HEK293 (cell line): Measurements from ENCODE around the gene MVB12A.

Experiments used
- BCL11A ChIP-seq: fragments of 450-650 bp; formaldehyde crosslinking; IDR thresholded peaks from 2 replicates; pipeline ENCODE4 v1.5.1; 2016; ENCODE audit warnings: low read depth, missing biosample characterization, missing genetic modification characterization
- GLIS1 ChIP-seq: fragments of 450-650 bp; formaldehyde crosslinking; IDR thresholded peaks from 2 replicates; pipeline ENCODE4 v1.5.1; 2016; ENCODE audit warnings: missing biosample characterization, missing genetic modification characterization
- KLF8 ChIP-seq: fragments of 450-650 bp; formaldehyde crosslinking; IDR thresholded peaks from 2 replicates; pipeline ENCODE4 v1.5.1; 2016; ENCODE audit warnings: missing biosample characterization, missing genetic modification characterization
- OVOL3 ChIP-seq: fragments of 450-650 bp; formaldehyde crosslinking; IDR thresholded peaks from 2 replicates; pipeline ENCODE4 v1.5.1; 2016; ENCODE audit warnings: missing biosample characterization, missing genetic modification characterization
- SP3 ChIP-seq: fragments of 450-650 bp; formaldehyde crosslinking; IDR thresholded peaks from 2 replicates; pipeline ENCODE4 v1.5.1; 2016; ENCODE audit warnings: missing biosample characterization, missing genetic modification characterization
- WT1 ChIP-seq: fragments of 450-650 bp; formaldehyde crosslinking; IDR thresholded peaks from 2 replicates; pipeline ENCODE4 v1.5.1; 2016; ENCODE audit warnings: missing biosample characterization, missing genetic modification characterization
- YY1 ChIP-seq: fragments of 450-650 bp; formaldehyde crosslinking; IDR thresholded peaks from 2 replicates; pipeline ENCODE4 v1.5.1; 2018; ENCODE audit warnings: missing biosample characterization, missing genetic modification characterization
- ZBTB17 ChIP-seq: fragments of 450-650 bp; formaldehyde crosslinking; IDR thresholded peaks from 2 replicates; pipeline ENCODE4 v1.5.1; 2016; ENCODE audit warnings: missing biosample characterization, missing genetic modification characterization
- ZBTB7A ChIP-seq: fragments of 450-650 bp; formaldehyde crosslinking; IDR thresholded peaks from 2 replicates; pipeline ENCODE4 v1.5.1; 2016; ENCODE audit warnings: low read depth, missing biosample characterization, missing genetic modification characterization
- ZBTB8A ChIP-seq: fragments of 450-650 bp; formaldehyde crosslinking; IDR thresholded peaks from 2 replicates; pipeline ENCODE4 v1.5.1; 2016; ENCODE audit warnings: missing biosample characterization, missing genetic modification characterization
- ZFHX2 ChIP-seq: fragments of 450-650 bp; formaldehyde crosslinking; conservative IDR thresholded peaks from 2 replicates; pipeline ENCODE4 v1.5.1; 2016; ENCODE audit warnings: missing biosample characterization, missing genetic modification characterization
- ZFP41 ChIP-seq: fragments of 450-650 bp; formaldehyde crosslinking; IDR thresholded peaks from 2 replicates; pipeline ENCODE4 v1.5.1; 2016; ENCODE audit warnings: missing biosample characterization, missing genetic modification characterization, borderline replicate concordance
- ZFP69B ChIP-seq: fragments of 450-650 bp; formaldehyde crosslinking; IDR thresholded peaks from 2 replicates; pipeline ENCODE4 v1.5.1; 2016; ENCODE audit warnings: missing biosample characterization, missing genetic modification characterization
- ZNF324 ChIP-seq: fragments of 450-650 bp; formaldehyde crosslinking; IDR thresholded peaks from 2 replicates; pipeline ENCODE4 v1.5.1; 2016; ENCODE audit warnings: missing biosample characterization, missing genetic modification characterization
- ZNF341 ChIP-seq: fragments of 450-650 bp; formaldehyde crosslinking; IDR thresholded peaks from 2 replicates; pipeline ENCODE4; 2016; ENCODE audit warnings: low read depth, missing biosample characterization, missing genetic modification characterization
- ZNF433 ChIP-seq: fragments of 450-650 bp; formaldehyde crosslinking; IDR thresholded peaks from 2 replicates; pipeline ENCODE4 v1.5.1; 2016; ENCODE audit warnings: missing biosample characterization, missing genetic modification characterization, low read depth
- ZNF596 ChIP-seq: fragments of 450-650 bp; IDR thresholded peaks from 2 replicates; pipeline ENCODE4 v1.5.0; 2018; ENCODE audit warnings: missing biosample characterization, mild to moderate bottlenecking, missing genetic modification characterization, moderate library complexity
- ZNF660 ChIP-seq: fragments of 450-650 bp; IDR thresholded peaks from 2 replicates; pipeline ENCODE4 v1.5.1; 2018; ENCODE audit warnings: missing biosample characterization, mild to moderate bottlenecking, missing genetic modification characterization
- ZNF664 ChIP-seq: fragments of 450-650 bp; formaldehyde crosslinking; IDR thresholded peaks from 2 replicates; pipeline ENCODE4 v1.5.1; 2016; ENCODE audit warnings: missing biosample characterization, missing genetic modification characterization
- ZNF777 ChIP-seq: fragments of 450-650 bp; formaldehyde crosslinking; IDR thresholded peaks from 2 replicates; pipeline ENCODE4 v1.5.1; 2017; ENCODE audit warnings: missing biosample characterization, missing genetic modification characterization, borderline replicate concordance
- TF ChIP-seq, protein P1 (sequence below): fragments of 450-650 bp; formaldehyde crosslinking; IDR thresholded peaks from 2 replicates; pipeline ENCODE4 v1.5.1; 2016; ENCODE audit warnings: missing biosample characterization, missing genetic modification characterization
- TF ChIP-seq, protein P2 (sequence below): fragments of 450-650 bp; formaldehyde crosslinking; IDR thresholded peaks from 2 replicates; pipeline ENCODE4 v1.5.1; 2016; ENCODE audit warnings: missing biosample characterization, missing genetic modification characterization
- TF ChIP-seq, protein P3 (sequence below): fragments of 450-650 bp; formaldehyde crosslinking; IDR thresholded peaks from 2 replicates; pipeline ENCODE4 v1.5.1; 2016; ENCODE audit warnings: missing biosample characterization, missing genetic modification characterization
- TF ChIP-seq, protein P4 (sequence below): fragments of 450-650 bp; formaldehyde crosslinking; IDR thresholded peaks from 2 replicates; pipeline ENCODE4; 2016; ENCODE audit warnings: missing biosample characterization, missing genetic modification characterization
- TF ChIP-seq, protein P5 (sequence below): fragments of 450-650 bp; formaldehyde crosslinking; IDR thresholded peaks from 2 replicates; pipeline ENCODE4 v1.5.1; 2017; ENCODE audit warnings: missing biosample characterization, missing genetic modification characterization
- TF ChIP-seq, protein P6 (sequence below): fragments of 450-650 bp; formaldehyde crosslinking; IDR thresholded peaks from 2 replicates; pipeline ENCODE4 v1.5.1; 2016; ENCODE audit warnings: missing biosample characterization, missing genetic modification characterization

Gene MVB12A

DNA sequence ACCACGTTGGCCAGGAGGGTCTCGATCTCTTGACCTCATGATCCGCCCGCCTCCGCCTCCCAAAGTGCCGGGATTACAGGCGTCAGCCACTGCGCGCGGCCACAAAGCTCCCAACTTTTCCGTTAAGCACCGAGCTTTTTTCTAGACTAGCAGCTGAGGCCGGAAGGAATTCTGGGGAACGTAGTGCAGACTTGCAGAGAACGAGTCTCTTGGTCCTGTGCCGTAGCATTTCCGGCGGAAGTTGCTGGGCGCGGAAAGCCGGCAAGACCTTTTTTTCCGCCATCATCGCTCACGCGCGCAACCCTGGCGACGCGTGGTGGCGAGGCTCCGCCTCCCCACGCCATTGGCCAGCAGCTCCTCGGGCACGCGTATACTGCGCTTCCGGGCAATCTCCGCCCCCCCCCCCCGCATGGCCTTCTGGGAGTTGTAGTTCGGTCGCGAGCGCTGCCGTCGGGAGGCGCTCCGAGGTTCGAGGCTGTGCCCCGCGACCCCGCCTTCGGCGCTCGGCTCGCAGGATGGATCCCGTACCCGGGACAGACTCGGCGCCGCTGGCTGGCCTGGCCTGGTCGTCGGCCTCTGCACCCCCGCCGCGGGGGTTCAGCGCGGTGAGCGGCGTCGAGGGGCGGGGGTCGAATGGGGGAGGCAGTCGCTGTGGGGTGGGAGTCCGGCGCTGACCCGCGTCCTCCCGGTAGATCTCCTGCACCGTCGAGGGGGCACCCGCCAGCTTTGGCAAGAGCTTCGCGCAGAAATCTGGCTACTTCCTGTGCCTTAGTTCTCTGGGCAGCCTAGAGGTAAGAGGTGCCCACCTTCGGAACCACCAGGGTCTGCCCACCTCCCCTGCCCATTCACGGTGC, at the start of gene MVB12A (continued):
- TF ChIP-seq YY1 (tag by site-specific recombination) (peak; percentile 80), ZNF777 (peak; percentile 99), ZBTB8A (tag by site-specific recombination) (peak; percentile 76), SP3 (tag by site-specific recombination) (peak; percentile 96), ZFHX2 (tag by site-specific recombination) (peak; percentile 73), KLF8 (tag by site-specific recombination) (peak; percentile 40; the same call in 1 of the 2 replicates), ZFP69B (tag by site-specific recombination) (peak; percentile 56; the same call in 1 of the 2 replicates), ZNF660 (tag by site-specific recombination) (peak; percentile 84; the same call in 1 of the 2 replicates), WT1 (tag by site-specific recombination) (no peak; the same call in none of the 2 replicates), ZNF341 (peak; percentile 66), ZBTB7A (tag by site-specific recombination) (no peak; the same call in none of the 2 replicates), ZNF433 (tag by site-specific recombination) (no peak), GLIS1 (peak; percentile 31; the same call in 1 of the 2 replicates), ZNF324 (tag by site-specific recombination) (0 out of 2 replicates have a peak, but pooled peaks have one; percentile 65), ZBTB17 (tag by site-specific recombination) (peak; percentile 98), ZNF664 (peak; percentile 4; the same call in 1 of the 2 replicates), BCL11A (0 out of 2 replicates have a peak, but pooled peaks have one; percentile 28), OVOL3 (tag by site-specific recombination) (peak; percentile 66; the same call in 1 of the 2 replicates), ZNF596 (tag by site-specific recombination) (peak; percentile 44; the same call in 1 of the 2 replicates), ZFP41 (tag by site-specific recombination) (no peak)
- TF ChIP-seq, protein P1, sequence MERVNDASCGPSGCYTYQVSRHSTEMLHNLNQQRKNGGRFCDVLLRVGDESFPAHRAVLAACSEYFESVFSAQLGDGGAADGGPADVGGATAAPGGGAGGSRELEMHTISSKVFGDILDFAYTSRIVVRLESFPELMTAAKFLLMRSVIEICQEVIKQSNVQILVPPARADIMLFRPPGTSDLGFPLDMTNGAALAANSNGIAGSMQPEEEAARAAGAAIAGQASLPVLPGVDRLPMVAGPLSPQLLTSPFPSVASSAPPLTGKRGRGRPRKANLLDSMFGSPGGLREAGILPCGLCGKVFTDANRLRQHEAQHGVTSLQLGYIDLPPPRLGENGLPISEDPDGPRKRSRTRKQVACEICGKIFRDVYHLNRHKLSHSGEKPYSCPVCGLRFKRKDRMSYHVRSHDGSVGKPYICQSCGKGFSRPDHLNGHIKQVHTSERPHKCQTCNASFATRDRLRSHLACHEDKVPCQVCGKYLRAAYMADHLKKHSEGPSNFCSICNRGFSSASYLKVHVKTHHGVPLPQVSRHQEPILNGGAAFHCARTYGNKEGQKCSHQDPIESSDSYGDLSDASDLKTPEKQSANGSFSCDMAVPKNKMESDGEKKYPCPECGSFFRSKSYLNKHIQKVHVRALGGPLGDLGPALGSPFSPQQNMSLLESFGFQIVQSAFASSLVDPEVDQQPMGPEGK: peak; percentile 59
- TF ChIP-seq, protein P2, sequence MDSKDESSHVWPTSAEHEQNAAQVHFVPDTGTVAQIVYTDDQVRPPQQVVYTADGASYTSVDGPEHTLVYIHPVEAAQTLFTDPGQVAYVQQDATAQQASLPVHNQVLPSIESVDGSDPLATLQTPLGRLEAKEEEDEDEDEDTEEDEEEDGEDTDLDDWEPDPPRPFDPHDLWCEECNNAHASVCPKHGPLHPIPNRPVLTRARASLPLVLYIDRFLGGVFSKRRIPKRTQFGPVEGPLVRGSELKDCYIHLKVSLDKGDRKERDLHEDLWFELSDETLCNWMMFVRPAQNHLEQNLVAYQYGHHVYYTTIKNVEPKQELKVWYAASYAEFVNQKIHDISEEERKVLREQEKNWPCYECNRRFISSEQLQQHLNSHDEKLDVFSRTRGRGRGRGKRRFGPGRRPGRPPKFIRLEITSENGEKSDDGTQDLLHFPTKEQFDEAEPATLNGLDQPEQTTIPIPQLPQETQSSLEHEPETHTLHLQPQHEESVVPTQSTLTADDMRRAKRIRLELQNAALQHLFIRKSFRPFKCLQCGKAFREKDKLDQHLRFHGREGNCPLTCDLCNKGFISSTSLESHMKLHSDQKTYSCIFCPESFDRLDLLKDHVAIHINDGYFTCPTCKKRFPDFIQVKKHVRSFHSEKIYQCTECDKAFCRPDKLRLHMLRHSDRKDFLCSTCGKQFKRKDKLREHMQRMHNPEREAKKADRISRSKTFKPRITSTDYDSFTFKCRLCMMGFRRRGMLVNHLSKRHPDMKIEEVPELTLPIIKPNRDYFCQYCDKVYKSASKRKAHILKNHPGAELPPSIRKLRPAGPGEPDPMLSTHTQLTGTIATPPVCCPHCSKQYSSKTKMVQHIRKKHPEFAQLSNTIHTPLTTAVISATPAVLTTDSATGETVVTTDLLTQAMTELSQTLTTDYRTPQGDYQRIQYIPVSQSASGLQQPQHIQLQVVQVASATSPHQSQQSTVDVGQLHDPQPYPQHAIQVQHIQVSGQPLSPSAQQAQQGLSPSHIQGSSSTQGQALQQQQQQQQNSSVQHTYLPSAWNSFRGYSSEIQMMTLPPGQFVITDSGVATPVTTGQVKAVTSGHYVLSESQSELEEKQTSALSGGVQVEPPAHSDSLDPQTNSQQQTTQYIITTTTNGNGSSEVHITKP (tag by site-specific recombination): peak; percentile 14; the same call in 1 of the 2 replicates
- TF ChIP-seq, protein P3, sequence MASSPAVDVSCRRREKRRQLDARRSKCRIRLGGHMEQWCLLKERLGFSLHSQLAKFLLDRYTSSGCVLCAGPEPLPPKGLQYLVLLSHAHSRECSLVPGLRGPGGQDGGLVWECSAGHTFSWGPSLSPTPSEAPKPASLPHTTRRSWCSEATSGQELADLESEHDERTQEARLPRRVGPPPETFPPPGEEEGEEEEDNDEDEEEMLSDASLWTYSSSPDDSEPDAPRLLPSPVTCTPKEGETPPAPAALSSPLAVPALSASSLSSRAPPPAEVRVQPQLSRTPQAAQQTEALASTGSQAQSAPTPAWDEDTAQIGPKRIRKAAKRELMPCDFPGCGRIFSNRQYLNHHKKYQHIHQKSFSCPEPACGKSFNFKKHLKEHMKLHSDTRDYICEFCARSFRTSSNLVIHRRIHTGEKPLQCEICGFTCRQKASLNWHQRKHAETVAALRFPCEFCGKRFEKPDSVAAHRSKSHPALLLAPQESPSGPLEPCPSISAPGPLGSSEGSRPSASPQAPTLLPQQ (tag by site-specific recombination): 0 out of 2 replicates have a peak, but pooled peaks have one; percentile 14
- TF ChIP-seq, protein P4, sequence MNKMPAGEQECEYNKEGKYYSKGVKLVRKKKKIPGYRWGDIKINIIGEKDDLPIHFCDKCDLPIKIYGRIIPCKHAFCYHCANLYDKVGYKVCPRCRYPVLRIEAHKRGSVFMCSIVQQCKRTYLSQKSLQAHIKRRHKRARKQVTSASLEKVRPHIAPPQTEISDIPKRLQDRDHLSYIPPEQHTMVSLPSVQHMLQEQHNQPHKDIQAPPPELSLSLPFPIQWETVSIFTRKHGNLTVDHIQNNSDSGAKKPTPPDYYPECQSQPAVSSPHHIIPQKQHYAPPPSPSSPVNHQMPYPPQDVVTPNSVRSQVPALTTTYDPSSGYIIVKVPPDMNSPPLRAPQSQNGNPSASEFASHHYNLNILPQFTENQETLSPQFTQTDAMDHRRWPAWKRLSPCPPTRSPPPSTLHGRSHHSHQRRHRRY (tag by site-specific recombination): no peak
- TF ChIP-seq, protein P5, sequence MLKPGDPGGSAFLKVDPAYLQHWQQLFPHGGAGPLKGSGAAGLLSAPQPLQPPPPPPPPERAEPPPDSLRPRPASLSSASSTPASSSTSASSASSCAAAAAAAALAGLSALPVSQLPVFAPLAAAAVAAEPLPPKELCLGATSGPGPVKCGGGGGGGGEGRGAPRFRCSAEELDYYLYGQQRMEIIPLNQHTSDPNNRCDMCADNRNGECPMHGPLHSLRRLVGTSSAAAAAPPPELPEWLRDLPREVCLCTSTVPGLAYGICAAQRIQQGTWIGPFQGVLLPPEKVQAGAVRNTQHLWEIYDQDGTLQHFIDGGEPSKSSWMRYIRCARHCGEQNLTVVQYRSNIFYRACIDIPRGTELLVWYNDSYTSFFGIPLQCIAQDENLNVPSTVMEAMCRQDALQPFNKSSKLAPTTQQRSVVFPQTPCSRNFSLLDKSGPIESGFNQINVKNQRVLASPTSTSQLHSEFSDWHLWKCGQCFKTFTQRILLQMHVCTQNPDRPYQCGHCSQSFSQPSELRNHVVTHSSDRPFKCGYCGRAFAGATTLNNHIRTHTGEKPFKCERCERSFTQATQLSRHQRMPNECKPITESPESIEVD (tag by site-specific recombination): no peak
- TF ChIP-seq, protein P6, sequence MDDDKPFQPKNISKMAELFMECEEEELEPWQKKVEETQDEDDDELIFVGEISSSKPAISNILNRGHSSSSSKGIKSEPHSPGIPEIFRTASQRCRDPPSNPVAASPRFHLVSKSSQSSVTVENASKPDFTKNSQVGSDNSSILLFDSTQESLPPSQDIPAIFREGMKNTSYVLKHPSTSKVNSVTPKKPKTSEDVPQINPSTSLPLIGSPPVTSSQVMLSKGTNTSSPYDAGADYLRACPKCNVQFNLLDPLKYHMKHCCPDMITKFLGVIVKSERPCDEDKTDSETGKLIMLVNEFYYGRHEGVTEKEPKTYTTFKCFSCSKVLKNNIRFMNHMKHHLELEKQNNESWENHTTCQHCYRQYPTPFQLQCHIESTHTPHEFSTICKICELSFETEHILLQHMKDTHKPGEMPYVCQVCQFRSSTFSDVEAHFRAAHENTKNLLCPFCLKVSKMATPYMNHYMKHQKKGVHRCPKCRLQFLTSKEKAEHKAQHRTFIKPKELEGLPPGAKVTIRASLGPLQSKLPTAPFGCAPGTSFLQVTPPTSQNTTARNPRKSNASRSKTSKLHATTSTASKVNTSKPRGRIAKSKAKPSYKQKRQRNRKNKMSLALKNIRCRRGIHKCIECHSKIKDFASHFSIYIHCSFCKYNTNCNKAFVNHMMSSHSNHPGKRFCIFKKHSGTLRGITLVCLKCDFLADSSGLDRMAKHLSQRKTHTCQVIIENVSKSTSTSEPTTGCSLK: no peak
